AG10803 (cell line): ENCODE results near the gene GPS2.

ENCODE experiments used
- DNase-seq: peaks from one replicate; pipeline ENCODE4 v3.0.0; 2010; ENCODE audit warnings: low read depth
- H3K4me3 ChIP-seq: 2 replicates; pipeline ENCODE4 v1.5.1; 2011; ENCODE audit warnings: mild to moderate bottlenecking, low read length, control low read depth
- CTCF ChIP-seq: conservative IDR thresholded peaks from 2 replicates; pipeline ENCODE4 v1.5.1; 2011; ENCODE audit warnings: mild to moderate bottlenecking, low read length, control low read depth, inconsistent platforms

The GPS2 gene

GRCh38 chr17:7295230-7296180, 19.7 kb downstream of the GPS2 start:
- TF ChIP-seq CTCF = no peak
- no peak overlapping the region for H3K4me3 ChIP-seq
- no peak for DNase-seq

GRCh38 chr17:7294614-7295153, 20.5 kb downstream of the GPS2 start, which contains the start of gene YBX2:
Gene YBX2, minus strand, starts transcription at chr17:7294639. Its CDS starts 139 bp downstream, at chr17:7294500.
- H3K4me3 ChIP-seq = no peak within 1 kb of the TSS
- no peak for DNase-seq
- TF ChIP-seq CTCF = no peak

GRCh38 chr17:7293816-7294613, 21.1 kb downstream of the GPS2 start:
- DNase-seq = no peak
- TF ChIP-seq CTCF = no peak
- no peak overlapping the region for H3K4me3 ChIP-seq

GRCh38 chr17:7293159-7293558, 22.0 kb downstream of the GPS2 start:
- DNase-seq = no peak
- TF ChIP-seq CTCF = no peak
- H3K4me3 ChIP-seq = no peak overlapping the region

GRCh38 chr17:7292729-7293128, 22.4 kb downstream of the GPS2 start:
- H3K4me3 ChIP-seq = no peak overlapping the region

GRCh38 chr17:7292194-7292593, 23.0 kb downstream of the GPS2 start:
- no peak for DNase-seq
- no peak overlapping the region for H3K4me3 ChIP-seq
- TF ChIP-seq CTCF = no peak

More at GRCh38 chr17:7292729-7293128, 22.4 kb downstream of the GPS2 start:
- no peak for TF ChIP-seq CTCF
- DNase-seq = no peak
